GM18907 (cell line): Measurements from ENCODE around the gene COL1A1.

ENCODE experiments used
- ATAC-seq: cut with Tn5 transposase; IDR thresholded peaks from one replicate; pipeline ENCODE4 v1.9.1; 2021; ENCODE audit warnings: mild to moderate bottlenecking, moderate library complexity; ENCODE audit not compliant: unreplicated experiment

The COL1A1 gene

GRCh38 chr17:50213026-50214022, 11.9 kb upstream of the COL1A1 start:
- peak; percentile 87 for ATAC-seq

GRCh38 chr17:50212121-50212843, 10.9 kb upstream of the COL1A1 start:
- ATAC-seq: no peak

- ATAC-seq: no peak
Measured at GRCh38 chr17:50211249-50212120, 10.1 kb upstream of the COL1A1 start.

GRCh38 chr17:50210240-50211225, 9.1 kb upstream of the COL1A1 start:
- ATAC-seq: no peak

- no peak for ATAC-seq
Measured at GRCh38 chr17:50209472-50210239, 8.2 kb upstream of the COL1A1 start.

GRCh38 chr17:50209133-50209471, 7.7 kb upstream of the COL1A1 start:
- no peak for ATAC-seq

DNA sequence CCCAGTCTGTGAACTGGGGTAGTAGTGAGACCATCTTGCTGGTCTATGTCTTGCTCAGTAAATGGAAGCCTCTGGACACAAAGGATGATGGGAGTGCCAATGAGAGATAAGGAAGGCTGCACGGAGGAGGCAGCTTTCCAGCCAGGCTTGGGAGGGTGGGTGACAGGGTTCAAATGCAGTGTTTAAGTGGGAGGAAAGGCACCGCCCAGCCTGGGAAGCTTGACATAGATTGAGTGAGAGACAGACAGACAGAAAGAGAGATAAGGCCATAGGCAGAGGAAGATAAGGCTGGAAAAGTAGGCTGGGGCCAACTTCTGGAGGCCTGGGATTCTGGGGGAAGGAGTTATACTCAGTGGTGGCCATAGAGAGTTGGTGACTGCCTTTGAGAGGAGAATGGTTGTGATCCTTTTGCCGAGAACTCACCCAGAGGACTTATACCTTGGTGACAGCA, 7.2 kb upstream of the COL1A1 start:
- no peak for ATAC-seq

DNA sequence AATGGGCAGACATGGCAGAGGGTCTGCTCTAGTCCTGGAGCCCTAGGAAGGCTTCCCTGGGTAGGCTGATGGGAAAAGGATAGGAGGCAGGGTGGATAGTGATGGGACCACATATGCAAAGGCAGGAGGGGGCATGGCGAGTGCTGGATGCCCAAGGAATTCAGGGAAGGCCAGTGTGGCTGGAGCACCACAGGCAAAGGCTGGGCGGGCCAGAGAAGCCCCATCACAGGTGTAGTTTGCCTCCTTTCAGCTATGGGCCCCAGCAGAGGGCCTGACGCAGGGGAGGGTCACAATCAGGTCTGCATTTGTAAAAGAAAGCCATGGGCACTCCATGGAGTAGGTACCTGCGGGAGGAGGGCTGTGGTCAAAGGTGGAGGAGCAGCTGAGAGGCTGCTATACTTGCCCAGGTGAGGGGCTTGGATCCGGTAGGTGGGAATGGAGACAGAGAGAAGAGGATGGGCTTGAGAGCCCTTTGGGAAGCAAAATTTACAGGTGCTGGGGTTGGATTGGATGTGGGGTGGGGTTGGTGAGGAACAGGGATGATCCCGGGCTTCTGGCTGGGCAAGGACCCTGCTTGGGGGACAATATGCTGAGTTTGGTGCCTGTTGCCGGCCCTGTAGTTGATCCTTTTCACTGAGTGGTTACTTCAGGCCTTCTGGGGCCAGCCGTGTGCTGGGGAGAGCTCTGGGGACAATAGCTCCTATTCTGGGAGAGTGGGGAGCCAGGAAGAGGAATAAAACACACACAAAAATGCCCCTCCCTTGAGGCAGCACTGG, 6.5 kb upstream of the COL1A1 start:
- no peak for ATAC-seq

DNA sequence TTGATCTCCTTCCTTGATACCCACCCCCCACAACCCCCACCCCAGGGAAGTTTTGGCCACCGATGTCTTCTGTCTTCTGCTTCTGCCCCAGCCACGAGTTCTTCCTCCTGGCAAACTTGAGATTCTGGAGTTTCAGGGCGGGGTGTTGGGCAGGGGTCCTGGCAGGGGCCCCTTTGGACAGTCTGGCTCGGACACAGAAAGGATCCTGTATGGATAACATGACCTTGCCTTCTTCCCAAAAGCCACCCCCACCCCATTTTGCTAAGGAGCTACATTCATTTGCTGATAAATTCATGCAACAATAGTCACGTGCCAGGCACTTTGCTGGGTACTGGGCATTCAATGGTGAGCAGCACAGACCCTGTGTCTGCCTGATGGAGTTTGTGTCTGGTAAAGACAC, 5.9 kb upstream of the COL1A1 start:
- no peak for ATAC-seq

DNA sequence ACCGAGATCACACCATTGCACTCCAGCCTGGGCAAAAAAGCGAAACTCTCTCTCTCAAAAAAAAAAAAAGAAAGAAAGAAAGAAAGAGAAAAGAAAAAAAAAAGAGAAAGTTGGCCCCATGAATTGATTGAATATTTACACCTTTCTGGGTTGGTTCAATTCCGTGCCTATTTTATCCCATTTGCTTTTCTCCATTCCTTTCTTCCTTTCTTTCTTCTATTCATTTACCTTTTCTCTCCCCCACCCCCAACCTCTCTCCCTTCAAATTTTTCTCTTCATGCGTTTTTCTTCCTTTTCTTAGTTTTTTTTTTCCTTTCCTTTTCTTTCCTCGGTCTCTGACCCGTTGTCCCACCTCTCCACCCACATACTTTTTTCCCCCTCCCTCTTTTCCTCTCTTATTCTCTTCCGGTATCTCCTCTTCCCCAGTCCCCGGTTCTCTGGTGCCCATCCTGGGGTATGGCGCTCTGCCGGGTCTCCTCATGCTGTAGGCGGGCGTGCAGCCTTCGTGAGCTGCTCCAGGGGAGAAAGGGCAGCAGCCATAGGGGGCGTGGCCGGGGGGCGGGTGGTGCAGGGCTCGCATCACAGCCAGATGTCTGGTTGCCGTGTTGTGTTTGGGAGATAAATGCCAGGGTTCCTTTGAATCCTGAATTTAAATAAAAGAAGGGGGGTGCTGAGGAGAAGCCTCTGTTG, 5.3 kb upstream of the COL1A1 start:
- no peak for ATAC-seq

GRCh38 chr17:50205963-50206505, 4.6 kb upstream of the COL1A1 start:
- ATAC-seq: no peak

- no peak for ATAC-seq
Measured at GRCh38 chr17:50205111-50205962, 3.9 kb upstream of the COL1A1 start.

DNA sequence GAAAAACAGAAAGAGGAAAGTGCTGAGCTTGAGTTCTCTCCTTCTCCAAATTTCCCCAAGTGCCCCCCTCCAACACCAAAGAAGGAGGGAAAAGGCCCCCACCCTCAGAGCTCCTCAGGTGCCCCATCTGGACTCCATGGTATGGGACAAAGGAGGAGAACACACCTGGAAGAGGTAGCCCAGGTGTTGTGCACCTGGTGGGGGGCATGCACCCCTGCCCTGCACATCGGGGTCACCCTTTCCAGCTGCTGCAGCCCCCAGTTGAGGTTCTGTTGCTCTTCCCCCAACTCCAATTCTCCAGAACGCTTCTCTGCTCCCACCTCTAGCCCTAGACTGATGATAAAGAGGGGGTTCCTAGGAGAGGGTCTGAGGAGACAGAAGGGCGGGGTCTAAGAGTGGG, 3.0 kb upstream of the COL1A1 start:
- ATAC-seq: no peak

DNA sequence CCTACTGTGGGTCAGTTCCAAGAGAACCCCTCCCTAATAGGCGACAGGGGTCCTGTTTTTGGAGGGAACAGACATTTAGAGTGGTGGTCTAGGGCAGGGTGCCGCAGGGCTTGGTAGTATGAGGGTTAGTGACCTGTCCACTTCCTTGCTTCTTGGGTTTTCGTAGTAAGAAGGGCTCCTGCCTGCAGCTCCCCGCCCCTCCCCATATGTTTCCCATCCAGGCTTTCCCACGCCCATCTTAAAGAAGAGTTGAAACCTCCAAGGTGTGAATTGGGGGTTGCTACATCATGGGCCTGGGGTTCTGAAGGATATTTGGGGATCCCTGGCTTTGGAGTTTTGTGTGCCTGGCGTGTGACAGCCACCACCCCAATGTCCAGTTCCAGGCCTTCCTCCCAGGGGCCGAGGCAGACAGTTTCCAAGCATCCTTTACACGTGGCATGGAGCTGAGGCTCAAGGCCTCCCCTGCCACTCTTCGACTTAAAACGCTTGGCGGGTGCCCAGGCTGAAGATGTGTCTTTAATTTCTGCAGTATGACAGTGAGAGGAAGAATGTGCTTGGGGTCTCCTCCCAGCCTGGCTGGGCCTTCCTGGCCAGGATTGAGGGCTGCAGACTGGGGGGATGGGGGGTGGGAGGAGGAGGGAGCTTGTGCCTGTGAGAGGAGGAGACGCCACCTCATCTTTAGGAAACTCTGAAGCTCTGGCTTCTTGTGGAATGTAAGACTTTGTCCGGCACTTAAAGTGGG, 2.3 kb upstream of the COL1A1 start:
- ATAC-seq: no peak

- ATAC-seq: no peak
Measured at GRCh38 chr17:50203086-50203485, 1.7 kb upstream of the COL1A1 start.
